Smooth muscle cell (in vitro differentiated cells): ENCODE data around the gene KITLG. TPM values are rescaled to one million over a fixed set of nuclear protein-coding genes. Genes with fewer than 3 reads are reported as not detected.

Experiments
- DNase-seq: peaks from one replicate; lab custom pipeline; 2025; ENCODE audit not compliant: unreplicated experiment; lab: John Stamatoyannopoulos, UW
- H2AFZ ChIP-seq: fragments of 200-600 bp; sonication (generic); 2 replicates; pipeline ENCODE4 v1.6.0; 2016; ENCODE audit warnings: antibody characterized with exemption, low read depth, mild to moderate bottlenecking
- H3F3A ChIP-seq: fragments of 200-600 bp; sonication (generic); 2 replicates; pipeline ENCODE4 v1.6.0; 2017; ENCODE audit warnings: antibody characterized with exemption, low read depth
- H3K27ac ChIP-seq: fragments of 200-600 bp; sonication (generic); 2 replicates; pipeline ENCODE4 v1.5.1; 2016; ENCODE audit warnings: low read depth, mild to moderate bottlenecking
- H3K27me3 ChIP-seq: fragments of 200-600 bp; sonication (generic); 2 replicates; pipeline ENCODE4 v1.6.1; 2016; ENCODE audit warnings: low read depth, mild to moderate bottlenecking
- H3K36me3 ChIP-seq: fragments of 200-600 bp; sonication (generic); 2 replicates; pipeline ENCODE4 v1.5.1; 2016; ENCODE audit warnings: low read depth
- H3K4me1 ChIP-seq: fragments of 200-600 bp; sonication (generic); 2 replicates; pipeline ENCODE4 v1.5.1; 2016; ENCODE audit warnings: low read depth
- H3K4me2 ChIP-seq: fragments of 200-600 bp; sonication (generic); 2 replicates; pipeline ENCODE4 v1.6.0; 2016; ENCODE audit warnings: mild to moderate bottlenecking
- H3K4me3 ChIP-seq: fragments of 200-600 bp; sonication (generic); 2 replicates; pipeline ENCODE4 v1.5.1; 2016; ENCODE audit warnings: mild to moderate bottlenecking
- H3K79me2 ChIP-seq: fragments of 200-600 bp; sonication (generic); 2 replicates; pipeline ENCODE4 v1.6.0; 2016; ENCODE audit warnings: low read depth, mild to moderate bottlenecking
- H3K9ac ChIP-seq: fragments of 200-600 bp; sonication (generic); 2 replicates; pipeline ENCODE4 v1.6.0; 2016; ENCODE audit warnings: low read depth
- H3K9me3 ChIP-seq: fragments of 200-600 bp; sonication (generic); replicated peaks from 2 replicates; pipeline ENCODE4 v1.5.1; 2016; ENCODE audit warnings: low read depth
- H4K20me1 ChIP-seq: fragments of 200-600 bp; sonication (generic); 2 replicates; pipeline ENCODE4 v1.6.0; 2016; ENCODE audit warnings: low read depth
- WGBS: methylation state at CpG from one replicate; pipeline ENCODE4 v1.1.7; 2016; ENCODE audit warnings: low lambda C conversion rate; 5-methylcytosine and 5-hydroxymethylcytosine counted together
- polyA plus RNA-seq: library from polyadenylated mRNA; unstranded; fragments of >200 nt; fragmentation: Nextera tagmentation; extraction: Ambion mirVana; gene quantifications from 2 replicates; pipeline ENCODE4 v1.2.1, GENCODE V29; 2016
- total RNA-seq: library from RNA; depleted of rRNA; stranded (reverse); fragments of >200 nt; gene quantifications from 2 replicates; pipeline ENCODE4 v1.2.3, GENCODE V29; 2014
- TF ChIP-seq, protein P1 (sequence below): fragments of 200-600 bp; sonication (generic); IDR thresholded peaks from 2 replicates; pipeline ENCODE4 v1.5.1; 2017; ENCODE audit warnings: borderline replicate concordance, mild to moderate bottlenecking, antibody characterized with exemption; ENCODE audit not compliant: insufficient read depth, poor library complexity, severe bottlenecking

KITLG gene
- total and polyA plus RNA-seq, 2 experiments from 2014 or later: 2.1 to 8.0 TPM

DNA sequence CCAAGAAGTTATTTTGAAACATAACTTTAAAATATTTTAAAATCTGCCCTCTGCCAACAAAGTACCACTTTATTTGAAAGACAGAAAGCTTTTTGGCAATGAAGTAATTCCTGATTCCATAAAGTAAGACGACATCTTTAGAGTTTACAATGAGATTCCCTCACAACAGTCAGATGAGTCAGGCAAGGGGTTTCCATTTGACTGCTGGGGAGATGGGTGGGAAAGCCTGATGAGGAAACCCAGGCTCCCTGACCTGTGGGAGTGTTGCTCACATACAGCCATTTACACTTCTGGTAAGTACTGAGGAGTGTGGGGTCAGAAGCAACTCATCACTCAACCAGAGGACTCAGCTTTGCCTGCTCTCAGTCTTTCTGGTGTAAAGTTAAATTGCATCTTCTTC is 10.2 kb downstream of the KITLG start:
- DNase-seq: no peak
- H3K4me2 ChIP-seq: no peak overlapping the region
- no peaks in the 10 kb centered on the region for H3K4me1 ChIP-seq

GRCh38 chr12:88566430-88566829 is 13.8 kb downstream of the KITLG start:
- DNase-seq: no peak
- H2AFZ ChIP-seq: no peak overlapping the region
- no peaks in the 10 kb centered on the region for H3K9me3 ChIP-seq
- TF ChIP-seq, protein P1, sequence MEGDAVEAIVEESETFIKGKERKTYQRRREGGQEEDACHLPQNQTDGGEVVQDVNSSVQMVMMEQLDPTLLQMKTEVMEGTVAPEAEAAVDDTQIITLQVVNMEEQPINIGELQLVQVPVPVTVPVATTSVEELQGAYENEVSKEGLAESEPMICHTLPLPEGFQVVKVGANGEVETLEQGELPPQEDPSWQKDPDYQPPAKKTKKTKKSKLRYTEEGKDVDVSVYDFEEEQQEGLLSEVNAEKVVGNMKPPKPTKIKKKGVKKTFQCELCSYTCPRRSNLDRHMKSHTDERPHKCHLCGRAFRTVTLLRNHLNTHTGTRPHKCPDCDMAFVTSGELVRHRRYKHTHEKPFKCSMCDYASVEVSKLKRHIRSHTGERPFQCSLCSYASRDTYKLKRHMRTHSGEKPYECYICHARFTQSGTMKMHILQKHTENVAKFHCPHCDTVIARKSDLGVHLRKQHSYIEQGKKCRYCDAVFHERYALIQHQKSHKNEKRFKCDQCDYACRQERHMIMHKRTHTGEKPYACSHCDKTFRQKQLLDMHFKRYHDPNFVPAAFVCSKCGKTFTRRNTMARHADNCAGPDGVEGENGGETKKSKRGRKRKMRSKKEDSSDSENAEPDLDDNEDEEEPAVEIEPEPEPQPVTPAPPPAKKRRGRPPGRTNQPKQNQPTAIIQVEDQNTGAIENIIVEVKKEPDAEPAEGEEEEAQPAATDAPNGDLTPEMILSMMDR: no peak
- H3K4me2 ChIP-seq: no peak overlapping the region
- peaks cover 5% of the 10 kb centered on the region for H3F3A ChIP-seq
- H3K79me2 ChIP-seq: no peaks in the 10 kb centered on the region
- no peak overlapping the region for H3K27ac ChIP-seq
- no peaks in the 10 kb centered on the region for H3K36me3 ChIP-seq
- H3K4me3 ChIP-seq: no peak overlapping the region
- 40% methylated on average over 4 of the region's 4 CpGs for WGBS
- H3K4me1 ChIP-seq: peaks cover 7% of the 10 kb centered on the region
- H3K27me3 ChIP-seq: no peaks in the 10 kb centered on the region
- no peak overlapping the region for H3K9ac ChIP-seq
- H4K20me1 ChIP-seq: no peaks in the 10 kb centered on the region

More for the DNA sequence above, 10.2 kb downstream of the KITLG start:
- H3K9ac ChIP-seq: no peak overlapping the region
- no peaks in the 10 kb centered on the region for H3K9me3 ChIP-seq
- peak overlapping the region; percentile 19 for H2AFZ ChIP-seq
- H3K4me3 ChIP-seq: no peak overlapping the region
- no peaks in the 10 kb centered on the region for H3K79me2 ChIP-seq
- H4K20me1 ChIP-seq: no peaks in the 10 kb centered on the region
- WGBS: 17% methylated on average over 1 of the region's 1 CpG
- H3F3A ChIP-seq: no peaks in the 10 kb centered on the region
- H3K27ac ChIP-seq: no peak overlapping the region
- TF ChIP-seq, protein P1: no peak
- no peaks in the 10 kb centered on the region for H3K36me3 ChIP-seq
- H3K27me3 ChIP-seq: no peaks in the 10 kb centered on the region

DNA sequence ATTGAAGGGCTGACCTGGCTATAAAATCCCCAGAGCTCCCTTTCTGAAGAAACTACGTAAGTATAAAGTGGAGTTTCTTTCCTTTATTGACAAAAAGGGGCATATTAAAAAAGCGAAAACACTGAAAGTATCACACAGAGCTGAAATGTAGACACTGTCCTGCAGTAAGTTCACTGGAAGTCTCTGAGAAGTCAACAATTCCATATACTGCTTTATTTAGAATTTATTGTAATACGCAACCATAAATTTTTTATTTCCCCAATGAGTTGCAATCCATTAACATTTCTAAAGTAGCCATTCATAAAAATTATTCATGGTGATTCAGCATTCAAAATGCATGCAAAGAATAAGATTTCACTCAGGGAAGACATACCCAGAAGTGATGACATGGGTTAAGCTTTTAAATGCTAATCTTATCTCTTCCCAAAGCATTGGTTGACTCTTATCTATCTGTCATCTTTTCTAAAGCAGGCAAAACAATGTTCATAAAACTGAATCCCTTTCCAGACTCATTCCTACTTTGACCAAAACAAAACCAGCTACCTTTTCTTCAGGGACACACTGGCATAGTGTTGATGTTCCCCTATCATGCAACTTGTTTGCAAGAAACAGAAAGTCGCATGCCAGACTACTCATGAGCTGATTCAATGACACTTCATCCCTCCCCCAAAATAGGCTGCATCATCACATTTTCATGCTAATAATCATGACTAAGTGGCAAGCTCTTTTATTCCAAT is 17.3 kb downstream of the KITLG start:
- Histone ChIP-seq H3K27ac (no peak overlapping the region), H3K79me2 (no peaks in the 10 kb centered on the region), H3K9ac (no peak overlapping the region), H3K9me3 (no peaks in the 10 kb centered on the region), H3K4me1 (peaks cover 7% of the 10 kb centered on the region), H3K27me3 (no peaks in the 10 kb centered on the region), H2AFZ (no peak overlapping the region), H4K20me1 (no peaks in the 10 kb centered on the region), H3K4me2 (no peak overlapping the region), H3K4me3 (no peak overlapping the region), H3K36me3 (no peaks in the 10 kb centered on the region), H3F3A (peaks cover 5% of the 10 kb centered on the region)
- TF ChIP-seq, protein P1: no peak
- no peak for DNase-seq
- WGBS: 84% methylated on average over 4 of the region's 4 CpGs

DNA sequence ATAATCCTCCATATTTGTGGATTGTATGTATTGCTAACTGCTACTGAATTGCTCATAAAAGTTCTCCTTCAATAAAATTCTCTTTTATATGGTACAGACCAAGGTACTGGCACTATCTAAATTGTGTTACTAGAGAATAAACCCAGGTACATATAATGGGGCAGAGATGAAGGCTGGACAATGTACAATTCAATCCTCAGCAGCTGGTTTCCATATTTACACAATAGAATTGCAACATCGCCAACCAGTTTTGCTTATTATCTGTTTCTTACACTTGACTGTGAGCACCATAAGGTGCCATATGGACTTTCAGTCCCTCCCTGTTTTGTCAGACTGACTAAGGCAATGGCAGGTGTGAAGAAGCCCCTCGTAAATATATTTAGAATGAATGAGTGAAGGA is 18.1 kb downstream of the KITLG start:
- Histone ChIP-seq H3K36me3 (no peaks in the 10 kb centered on the region), H3F3A (peaks cover 5% of the 10 kb centered on the region), H3K4me1 (peaks cover 7% of the 10 kb centered on the region), H3K27ac (no peak overlapping the region), H3K9ac (no peak overlapping the region), H2AFZ (no peak overlapping the region), H3K4me3 (no peak overlapping the region), H3K79me2 (no peaks in the 10 kb centered on the region), H3K9me3 (no peaks in the 10 kb centered on the region), H3K4me2 (no peak overlapping the region), H3K27me3 (no peaks in the 10 kb centered on the region), H4K20me1 (no peaks in the 10 kb centered on the region)
- WGBS: 90% methylated on average over 2 of the region's 2 CpGs
- TF ChIP-seq, protein P1: no peak
- DNase-seq: no peak
